GM18519 (cell line): ENCODE data around the gene HBQ1.
"Not testable (repeated sequence)": the region's sequence is repeated elsewhere in the genome, so short reads cannot be mapped to it uniquely, and the experiment has no call there.

Experiments used
- ATAC-seq: cut with Tn5 transposase; IDR thresholded peaks from one replicate; pipeline ENCODE4 v1.9.1; 2021; ENCODE audit warnings: mild to moderate bottlenecking, moderate library complexity; ENCODE audit not compliant: unreplicated experiment, low FRiP score

Gene HBQ1

DNA sequence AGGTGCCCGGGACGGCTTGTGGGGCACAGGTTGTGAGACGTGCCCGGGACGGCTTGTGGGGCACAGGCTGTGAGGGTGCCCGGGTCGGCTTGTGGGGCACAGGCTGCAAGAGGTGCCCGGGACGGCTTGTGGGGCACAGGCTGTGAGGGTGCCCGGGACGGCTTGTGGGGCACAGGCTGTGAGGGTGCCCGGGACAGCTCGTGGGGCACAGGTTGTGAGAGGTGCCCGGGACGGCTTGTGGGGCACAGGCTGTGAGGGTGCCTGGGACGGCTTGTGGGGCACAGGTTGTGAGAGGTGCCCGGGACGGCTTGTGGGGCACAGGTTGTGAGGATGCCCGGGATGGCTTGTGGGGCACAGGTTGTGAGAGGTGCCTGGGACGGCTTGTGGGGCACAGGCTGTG, 20.0 kb upstream of the HBQ1 start:
- not testable (repeated sequence) for ATAC-seq

DNA sequence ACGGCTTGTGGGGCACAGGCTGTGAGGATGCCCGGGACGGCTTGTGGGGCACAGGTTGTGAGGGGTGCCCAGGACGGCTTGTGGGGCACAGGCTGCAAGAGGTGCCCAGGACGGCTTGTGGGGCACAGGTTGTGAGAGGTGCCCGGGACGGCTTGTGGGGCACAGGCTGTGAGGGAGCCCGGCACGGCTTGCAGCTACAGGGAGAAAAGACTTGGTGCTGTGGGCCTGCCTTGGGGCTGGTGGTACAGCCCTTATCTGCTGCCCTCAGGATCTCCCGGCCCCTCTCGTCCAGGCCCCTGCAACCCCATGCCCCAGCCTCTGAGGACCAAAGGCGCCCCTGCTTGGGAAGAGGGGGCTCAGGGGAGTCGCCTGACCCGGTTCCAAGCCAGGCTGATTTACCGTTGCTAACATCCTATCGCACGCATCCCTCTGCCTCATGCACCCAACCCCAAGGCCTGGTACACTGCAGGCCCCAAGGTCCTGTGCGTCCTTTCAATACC, 19.5 kb upstream of the HBQ1 start:
- no peak for ATAC-seq

DNA sequence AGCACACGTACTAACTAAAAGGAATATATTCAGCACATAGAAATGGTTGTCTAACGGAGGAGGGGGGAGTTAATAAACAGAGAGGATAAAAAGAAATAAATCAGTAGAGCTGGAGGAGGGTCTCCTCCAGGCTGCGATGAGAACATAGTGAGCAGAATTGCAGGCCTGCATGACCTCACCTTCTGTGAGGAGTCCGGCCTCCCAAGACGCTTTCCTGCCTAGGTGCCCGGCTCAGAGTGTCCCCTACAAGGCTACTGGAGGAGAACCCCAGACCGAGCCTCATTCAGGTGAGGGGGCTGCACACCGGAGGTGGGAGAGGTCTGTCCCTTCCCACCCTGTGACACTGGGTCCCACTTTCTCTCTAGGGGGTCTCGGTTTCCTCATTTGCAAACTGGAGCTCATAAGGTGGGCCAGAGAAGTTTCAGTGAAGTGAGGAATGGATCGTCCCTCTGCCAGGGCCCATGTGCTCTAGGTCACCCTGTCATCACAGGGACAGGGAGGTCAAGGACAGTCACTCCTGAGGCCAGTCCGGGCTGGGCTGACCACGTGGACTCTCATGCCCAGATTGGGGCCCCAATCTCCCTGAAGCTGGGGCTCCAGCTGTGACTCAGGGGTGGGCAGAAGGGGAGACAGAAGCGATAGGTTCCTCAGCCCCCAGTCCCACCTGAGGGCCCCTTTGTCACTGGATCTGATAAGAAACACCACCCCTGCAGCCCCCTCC, 17.8 kb upstream of the HBQ1 start:
- no peak for ATAC-seq

DNA sequence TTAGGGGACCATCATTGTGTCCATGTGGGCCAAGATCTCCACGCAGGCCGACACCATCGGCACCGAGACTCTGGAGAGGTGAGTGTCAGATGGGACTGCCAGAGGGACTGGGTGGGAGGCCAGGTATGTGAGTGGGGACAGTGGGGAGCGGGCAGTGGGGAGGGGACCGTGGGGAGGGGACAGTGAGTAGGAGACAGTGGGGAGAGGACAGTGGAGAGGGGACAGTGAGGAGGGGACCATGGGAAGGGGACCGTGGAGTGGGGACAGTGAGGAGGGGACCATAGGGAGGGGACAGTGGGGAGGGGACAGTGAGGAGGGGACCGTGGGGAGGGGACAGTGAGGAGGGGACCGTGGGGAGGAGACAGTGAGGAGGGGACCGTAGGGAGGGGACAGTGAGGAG, 17.1 kb upstream of the HBQ1 start:
- not testable (repeated sequence) for ATAC-seq

DNA sequence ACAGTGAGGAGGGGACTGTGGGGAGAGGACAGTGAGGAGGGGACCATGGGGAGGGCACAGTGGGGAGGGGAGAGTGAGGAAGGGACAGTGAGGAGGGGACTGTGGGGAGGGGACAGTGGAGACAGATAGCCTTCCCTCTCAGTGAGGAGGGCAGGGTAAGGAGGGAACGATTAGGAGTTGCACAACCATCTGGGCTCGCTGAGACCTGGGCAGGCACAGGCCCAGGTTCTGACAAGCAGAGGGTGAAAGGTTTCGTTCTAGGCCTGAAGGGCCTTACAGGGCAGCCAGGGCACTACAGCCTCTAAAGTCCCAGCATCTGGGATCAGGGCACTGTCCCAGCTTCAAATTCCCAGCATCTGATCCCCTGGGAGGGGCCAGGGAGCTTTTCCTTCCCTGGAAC, 16.6 kb upstream of the HBQ1 start:
- ATAC-seq = not testable (repeated sequence)

DNA sequence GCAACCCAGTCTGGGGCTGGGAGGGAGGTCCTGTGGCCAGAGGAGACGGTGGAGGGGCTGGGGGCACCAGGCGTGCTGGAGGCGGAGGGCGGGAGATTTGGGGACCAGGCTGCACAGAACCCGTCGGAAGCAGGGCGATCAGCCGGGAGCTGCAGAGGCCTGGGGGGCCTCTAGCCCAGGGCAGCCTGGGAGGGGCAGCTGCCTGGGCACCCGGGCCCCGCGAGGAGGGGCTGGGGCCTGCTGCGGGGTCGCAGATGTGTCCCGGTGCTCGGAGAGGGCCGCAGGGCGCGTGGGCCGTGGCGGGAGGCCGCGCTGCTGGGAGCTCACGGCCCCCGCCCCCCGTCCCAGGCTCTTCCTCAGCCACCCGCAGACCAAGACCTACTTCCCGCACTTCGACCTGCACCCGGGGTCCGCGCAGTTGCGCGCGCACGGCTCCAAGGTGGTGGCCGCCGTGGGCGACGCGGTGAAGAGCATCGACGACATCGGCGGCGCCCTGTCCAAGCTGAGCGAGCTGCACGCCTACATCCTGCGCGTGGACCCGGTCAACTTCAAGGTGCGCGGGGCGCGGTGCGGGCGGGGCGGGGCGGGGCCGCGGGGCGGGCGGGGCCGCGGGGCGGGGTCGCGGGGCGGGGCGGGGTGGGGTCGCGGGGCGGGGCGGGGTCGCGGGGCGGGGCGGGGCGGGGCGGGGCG, 16.0 kb upstream of the HBQ1 start:
- not testable (repeated sequence) for ATAC-seq

DNA sequence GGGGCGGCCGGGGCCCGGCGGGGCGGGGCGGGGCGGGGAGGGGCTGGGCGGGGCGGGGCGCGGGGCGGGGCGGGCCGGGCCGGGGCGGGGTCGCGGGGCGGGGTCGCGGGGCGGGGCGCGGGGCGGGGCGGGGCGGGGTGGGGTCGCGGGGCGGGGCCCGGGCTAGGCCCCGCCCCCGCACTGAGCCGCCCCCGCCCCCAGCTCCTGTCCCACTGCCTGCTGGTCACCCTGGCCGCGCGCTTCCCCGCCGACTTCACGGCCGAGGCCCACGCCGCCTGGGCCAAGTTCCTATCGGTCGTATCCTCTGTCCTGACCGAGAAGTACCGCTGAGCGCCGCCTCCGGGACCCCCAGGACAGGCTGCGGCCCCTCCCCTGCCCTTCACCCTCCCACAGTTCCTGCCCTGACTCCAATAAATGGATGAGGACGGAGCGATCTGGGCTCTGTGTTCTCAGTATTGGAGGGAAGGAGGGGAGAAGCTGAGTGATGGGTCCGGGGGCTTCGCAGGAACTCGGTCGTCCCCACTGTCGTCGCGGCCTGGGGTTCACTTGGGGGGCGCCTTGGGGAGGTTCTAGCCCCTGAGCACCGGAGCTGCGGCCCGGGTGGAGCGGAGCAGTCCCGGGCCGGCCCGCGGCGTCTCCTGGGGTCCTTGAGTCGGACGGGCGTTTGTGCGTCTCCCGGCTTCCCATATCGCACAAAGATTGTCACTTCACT, 15.3 kb upstream of the HBQ1 start:
- no peak for ATAC-seq

DNA sequence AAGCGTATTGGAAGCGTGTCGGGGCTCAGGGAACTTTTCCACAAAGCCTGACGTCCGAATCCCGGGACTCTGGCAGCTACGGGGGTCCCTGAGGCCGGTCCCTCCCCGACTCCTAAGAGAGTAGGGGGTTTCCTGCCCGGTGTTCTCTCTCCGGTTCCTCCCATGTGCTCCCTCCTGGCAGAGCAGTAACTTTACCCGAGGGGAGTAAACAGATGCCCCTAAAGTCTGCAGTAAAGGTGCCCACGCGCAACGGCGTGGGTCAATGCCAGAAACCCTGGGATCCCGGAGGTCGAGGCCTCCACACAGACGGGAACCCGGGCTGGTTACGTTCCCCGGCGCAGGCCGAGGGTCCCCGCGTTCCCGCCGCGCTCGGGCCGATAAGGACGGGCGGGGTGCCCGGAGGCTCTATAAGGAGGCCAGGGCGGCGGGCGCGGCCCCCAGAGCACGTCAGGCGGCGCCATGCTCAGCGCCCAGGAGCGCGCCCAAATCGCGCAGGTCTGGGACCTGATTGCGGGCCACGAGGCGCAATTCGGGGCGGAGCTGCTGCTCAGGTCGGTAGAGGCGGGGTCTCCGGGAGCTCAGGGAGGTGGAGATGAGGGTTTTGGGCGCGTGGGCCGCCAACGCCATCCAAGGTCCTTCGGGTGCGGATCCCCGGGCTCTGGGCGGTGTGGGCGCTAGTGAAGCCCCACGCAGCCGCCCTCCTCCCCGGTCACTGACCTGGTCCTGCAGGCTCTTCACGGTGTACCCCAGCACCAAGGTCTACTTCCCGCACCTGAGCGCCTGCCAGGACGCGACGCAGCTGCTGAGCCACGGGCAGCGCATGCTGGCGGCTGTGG, 14.5 kb upstream of the HBQ1 start, which contains the start of gene HBM:
TSS of gene HBM (plus strand) at position 440 of the 836 bp plus-strand sequence. CDS start at position 460, 20 bp downstream.
- no peak for ATAC-seq

DNA sequence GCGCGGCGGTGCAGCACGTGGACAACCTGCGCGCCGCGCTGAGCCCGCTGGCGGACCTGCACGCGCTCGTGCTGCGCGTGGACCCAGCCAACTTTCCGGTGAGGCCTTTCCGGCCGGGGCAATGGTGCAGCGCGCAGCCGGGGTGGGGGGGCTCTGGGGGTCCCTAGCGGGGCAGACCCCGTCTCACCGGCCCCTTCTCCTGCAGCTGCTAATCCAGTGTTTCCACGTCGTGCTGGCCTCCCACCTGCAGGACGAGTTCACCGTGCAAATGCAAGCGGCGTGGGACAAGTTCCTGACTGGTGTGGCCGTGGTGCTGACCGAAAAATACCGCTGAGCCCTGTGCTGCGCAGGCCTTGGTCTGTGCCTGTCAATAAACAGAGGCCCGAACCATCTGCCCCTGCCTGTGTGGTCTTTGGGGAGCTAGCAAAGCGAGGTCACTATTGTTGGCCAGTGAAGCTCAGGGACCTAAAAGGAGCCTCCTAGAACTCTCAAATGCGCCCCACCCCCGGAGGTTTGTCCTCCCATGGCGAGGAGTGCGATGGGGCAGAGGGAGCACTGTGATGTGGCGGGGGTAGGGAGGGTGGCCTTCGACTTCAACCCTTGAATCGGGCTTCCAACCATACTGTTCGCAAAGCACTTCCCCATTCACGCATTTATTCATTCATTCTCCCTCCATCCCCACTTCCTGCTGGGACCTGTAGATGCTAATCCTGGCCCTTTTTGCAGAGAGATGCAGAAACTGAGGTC, 13.7 kb upstream of the HBQ1 start:
- no peak for ATAC-seq

DNA sequence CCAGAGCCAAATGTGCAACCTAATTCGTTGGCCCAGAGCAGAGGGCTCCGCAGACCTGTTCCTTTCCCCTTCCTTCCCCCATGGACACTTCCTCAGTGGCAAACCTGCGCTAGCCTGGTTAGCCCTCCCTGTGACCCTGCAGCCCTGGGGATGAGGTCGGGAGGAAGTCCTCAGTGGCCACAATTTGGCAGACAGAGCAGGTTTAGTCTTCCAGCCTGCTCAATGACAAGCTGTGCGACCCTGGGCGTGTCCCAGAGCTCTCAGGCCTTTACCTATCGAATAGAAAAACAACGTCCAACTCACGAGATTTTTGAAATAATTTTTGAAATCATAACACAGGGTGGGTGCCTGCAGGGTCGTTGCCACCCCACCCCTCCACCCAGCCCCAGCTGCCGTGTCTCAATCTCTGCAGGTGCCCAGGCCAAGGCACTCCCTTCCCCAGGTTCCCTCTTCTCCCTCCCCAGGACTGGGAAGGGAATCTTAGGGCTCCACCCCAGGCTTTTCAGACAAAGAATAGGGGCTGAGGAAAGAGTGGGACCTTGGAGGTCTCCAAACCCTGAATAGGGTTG, 13.1 kb upstream of the HBQ1 start:
- ATAC-seq = no peak

DNA sequence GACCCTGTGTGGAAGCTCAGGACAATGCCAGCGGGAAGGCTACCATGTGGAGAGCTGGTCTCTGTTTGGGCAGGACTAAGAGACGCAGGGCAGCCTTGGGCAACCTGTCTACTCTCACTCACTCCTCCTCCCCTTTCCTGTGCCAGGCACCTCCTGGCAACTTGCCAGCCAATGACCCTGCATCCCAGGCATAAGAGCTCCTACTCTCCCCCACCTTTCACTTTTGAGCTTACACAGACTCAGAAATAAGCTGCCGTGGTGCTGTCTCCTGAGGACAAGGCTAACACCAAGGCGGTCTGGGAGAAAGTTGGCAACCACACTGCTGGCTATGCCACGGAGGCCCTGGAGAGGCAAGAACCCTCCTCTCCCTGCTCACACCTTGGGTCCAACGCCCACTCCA, 11.8 kb upstream of the HBQ1 start:
- ATAC-seq = no peak

DNA sequence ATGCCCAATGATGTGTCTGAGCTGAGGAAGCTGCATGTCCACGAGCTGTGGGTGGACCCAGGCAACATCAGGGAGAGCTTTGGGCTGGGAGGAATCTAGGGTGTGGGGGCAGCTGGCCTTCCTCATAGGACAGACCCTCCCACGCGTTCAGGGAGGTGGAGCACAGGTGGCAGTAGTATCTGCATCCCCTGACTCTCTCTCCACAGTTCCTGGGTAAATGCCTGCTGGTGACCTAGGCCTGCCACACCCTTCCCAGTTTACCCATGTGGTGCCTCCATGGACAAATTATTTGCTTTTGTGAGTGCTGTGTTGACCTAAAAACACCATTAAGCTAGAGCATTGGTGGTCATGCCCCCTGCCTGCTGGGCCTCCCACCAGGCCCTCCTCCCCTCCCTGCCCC, 11.2 kb upstream of the HBQ1 start:
- ATAC-seq = no peak

DNA sequence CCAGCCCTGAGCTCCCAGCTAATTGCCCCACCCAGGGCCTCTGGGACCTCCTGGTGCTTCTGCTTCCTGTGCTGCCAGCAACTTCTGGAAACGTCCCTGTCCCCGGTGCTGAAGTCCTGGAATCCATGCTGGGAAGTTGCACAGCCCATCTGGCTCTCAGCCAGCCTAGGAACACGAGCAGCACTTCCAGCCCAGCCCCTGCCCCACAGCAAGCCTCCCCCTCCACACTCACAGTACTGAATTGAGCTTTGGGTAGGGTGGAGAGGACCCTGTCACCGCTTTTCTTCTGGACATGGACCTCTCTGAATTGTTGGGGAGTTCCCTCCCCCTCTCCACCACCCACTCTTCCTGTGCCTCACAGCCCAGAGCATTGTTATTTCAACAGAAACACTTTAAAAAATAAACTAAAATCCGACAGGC, 10.2 kb upstream of the HBQ1 start:
- ATAC-seq = not testable (repeated sequence)

DNA sequence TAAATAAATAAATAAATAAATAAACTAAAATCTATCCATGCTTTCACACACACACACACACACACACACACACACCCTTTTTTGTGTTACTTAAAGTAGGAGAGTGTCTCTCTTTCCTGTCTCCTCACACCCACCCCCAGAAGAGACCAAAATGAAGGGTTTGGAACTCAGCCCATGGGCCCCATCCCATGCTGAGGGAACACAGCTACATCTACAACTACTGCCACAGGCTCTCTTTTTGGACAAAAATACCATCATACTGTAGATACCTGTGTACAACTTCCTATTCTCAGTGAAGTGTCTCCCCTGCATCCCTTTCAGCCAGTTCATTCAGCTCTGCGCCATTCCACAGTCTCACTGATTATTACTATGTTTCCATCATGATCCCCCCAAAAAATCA, 9.5 kb upstream of the HBQ1 start:
- ATAC-seq = no peak

DNA sequence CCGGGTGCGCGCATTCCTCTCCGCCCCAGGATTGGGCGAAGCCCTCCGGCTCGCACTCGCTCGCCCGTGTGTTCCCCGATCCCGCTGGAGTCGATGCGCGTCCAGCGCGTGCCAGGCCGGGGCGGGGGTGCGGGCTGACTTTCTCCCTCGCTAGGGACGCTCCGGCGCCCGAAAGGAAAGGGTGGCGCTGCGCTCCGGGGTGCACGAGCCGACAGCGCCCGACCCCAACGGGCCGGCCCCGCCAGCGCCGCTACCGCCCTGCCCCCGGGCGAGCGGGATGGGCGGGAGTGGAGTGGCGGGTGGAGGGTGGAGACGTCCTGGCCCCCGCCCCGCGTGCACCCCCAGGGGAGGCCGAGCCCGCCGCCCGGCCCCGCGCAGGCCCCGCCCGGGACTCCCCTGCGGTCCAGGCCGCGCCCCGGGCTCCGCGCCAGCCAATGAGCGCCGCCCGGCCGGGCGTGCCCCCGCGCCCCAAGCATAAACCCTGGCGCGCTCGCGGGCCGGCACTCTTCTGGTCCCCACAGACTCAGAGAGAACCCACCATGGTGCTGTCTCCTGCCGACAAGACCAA, 7.8 kb upstream of the HBQ1 start, which contains the start of gene HBA2:
TSS of gene HBA2 (plus strand) at position 503 of the 568 bp plus-strand sequence. CDS start at position 540, 37 bp downstream.
- not testable (repeated sequence) for ATAC-seq

DNA sequence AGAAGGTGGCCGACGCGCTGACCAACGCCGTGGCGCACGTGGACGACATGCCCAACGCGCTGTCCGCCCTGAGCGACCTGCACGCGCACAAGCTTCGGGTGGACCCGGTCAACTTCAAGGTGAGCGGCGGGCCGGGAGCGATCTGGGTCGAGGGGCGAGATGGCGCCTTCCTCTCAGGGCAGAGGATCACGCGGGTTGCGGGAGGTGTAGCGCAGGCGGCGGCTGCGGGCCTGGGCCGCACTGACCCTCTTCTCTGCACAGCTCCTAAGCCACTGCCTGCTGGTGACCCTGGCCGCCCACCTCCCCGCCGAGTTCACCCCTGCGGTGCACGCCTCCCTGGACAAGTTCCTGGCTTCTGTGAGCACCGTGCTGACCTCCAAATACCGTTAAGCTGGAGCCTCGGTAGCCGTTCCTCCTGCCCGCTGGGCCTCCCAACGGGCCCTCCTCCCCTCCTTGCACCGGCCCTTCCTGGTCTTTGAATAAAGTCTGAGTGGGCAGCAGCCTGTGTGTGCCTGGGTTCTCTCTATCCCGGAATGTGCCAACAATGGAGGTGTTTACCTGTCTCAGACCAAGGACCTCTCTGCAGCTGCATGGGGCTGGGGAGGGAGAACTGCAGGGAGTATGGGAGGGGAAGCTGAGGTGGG, 6.9 kb upstream of the HBQ1 start:
- ATAC-seq = not testable (repeated sequence)

DNA sequence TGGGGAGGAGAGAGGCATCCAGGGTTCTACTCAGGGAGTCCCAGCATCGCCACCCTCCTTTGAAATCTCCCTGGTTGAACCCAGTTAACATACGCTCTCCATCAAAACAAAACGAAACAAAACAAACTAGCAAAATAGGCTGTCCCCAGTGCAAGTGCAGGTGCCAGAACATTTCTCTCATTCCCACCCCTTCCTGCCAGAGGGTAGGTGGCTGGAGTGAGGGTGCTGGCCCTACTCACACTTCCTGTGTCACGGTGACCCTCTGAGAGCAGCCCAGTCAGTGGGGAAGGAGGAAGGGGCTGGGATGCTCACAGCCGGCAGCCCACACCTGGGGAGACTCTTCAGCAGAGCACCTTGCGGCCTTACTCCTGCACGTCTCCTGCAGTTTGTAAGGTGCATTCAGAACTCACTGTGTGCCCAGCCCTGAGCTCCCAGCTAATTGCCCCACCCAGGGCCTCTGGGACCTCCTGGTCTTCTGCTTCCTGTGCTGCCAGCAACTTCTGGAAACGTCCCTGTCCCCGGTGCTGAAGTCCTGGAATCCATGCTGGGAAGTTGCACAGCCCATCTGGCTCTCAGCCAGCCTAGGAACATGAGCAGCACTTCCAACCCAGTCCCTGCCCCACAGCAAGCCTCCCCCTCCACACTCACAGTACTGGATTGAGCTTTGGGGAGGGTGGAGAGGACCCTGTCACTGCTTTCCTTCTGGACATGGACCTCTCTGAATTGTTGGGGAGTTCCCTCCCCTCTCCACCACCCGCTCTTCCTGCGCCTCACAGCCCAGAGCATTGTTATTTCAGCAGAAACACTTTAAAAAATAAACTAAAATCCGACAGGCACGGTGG, 6.1 kb upstream of the HBQ1 start:
- ATAC-seq = not testable (repeated sequence)
